Right atrium auricular region (tissue), 2 donors: ENCODE results near the gene TMPRSS6. TPM values are rescaled to one million over a fixed set of nuclear protein-coding genes. Genes with fewer than 3 reads are reported as not detected.

Experiments
- DNase-seq: peaks from one replicate; pipeline ENCODE4 v3.0.0-alpha.2; 2019; ENCODE audit warnings: low spot score
- H3K27ac ChIP-seq, 2 donors: fragments of 200-600 bp; sonication (generic); 1 replicate in 1 of 2; 2 replicates in 1 of 2; pipeline ENCODE4 v1.5.1; 2016 to 2019
- H3K27me3 ChIP-seq, 2 donors: fragments of 200-600 bp; sonication (generic); one replicate each; pipeline versions ENCODE4 v1.5.1 to v1.6.0; 2017 to 2019
- H3K36me3 ChIP-seq: fragments of 200-600 bp; sonication (generic); one replicate; pipeline ENCODE4 v1.5.1; 2016
- H3K4me1 ChIP-seq, 2 donors: fragments of 200-600 bp; sonication (generic); one replicate each; pipeline versions ENCODE4 v1.5.1 to v1.6.0; 2017 to 2019
- H3K4me3 ChIP-seq, 2 donors: fragments of 200-600 bp; sonication (generic); 1 replicate in 1 of 2; 2 replicates in 1 of 2; pipeline ENCODE4 v1.5.1; 2017 to 2019; ENCODE audit warnings: mild to moderate bottlenecking in 1 of 2, moderate library complexity in 1 of 2
- H3K9me3 ChIP-seq, 2 donors: fragments of 200-600 bp; sonication (generic); one replicate each; pipeline ENCODE4 v1.5.1; 2019
- CTCF ChIP-seq, 2 donors: fragments of 200-600 bp; sonication (generic); IDR thresholded peaks; one replicate each; pipeline ENCODE4 v1.5.1; 2019; ENCODE audit warnings: antibody characterized with exemption in 2 of 2
- total RNA-seq, 2 donors: library from RNA; depleted of rRNA; stranded (reverse); fragments of >200 nt; gene quantifications; one replicate each; pipeline ENCODE4 v1.1.0, GENCODE V29; 2016

Gene TMPRSS6
- total RNA-seq, 2 donors from 2014 or later, result not detected

- Histone ChIP-seq H3K27me3 (no peaks in the 10 kb centered on the region), H3K36me3 (peaks cover 32% of the 10 kb centered on the region), H3K27ac (no peak overlapping the region), H3K4me1 (no peaks in the 10 kb centered on the region), H3K9me3 (no peaks in the 10 kb centered on the region), H3K4me3 (no peak overlapping the region)
- TF ChIP-seq CTCF (IDR thresholded peaks at IDR 0.05), result no peak
- no peak for DNase-seq
Observed at GRCh38 chr22:37062376-37062675, 47.2 kb downstream of the TMPRSS6 start.

GRCh38 chr22:37061611-37062375 lies 47.7 kb downstream of the TMPRSS6 start:
- Histone ChIP-seq H3K4me3 (no peak overlapping the region), H3K27ac (no peak overlapping the region), H3K36me3 (peaks cover 37% of the 10 kb centered on the region), H3K27me3 (no peaks in the 10 kb centered on the region), H3K9me3 (no peaks in the 10 kb centered on the region), H3K4me1 (no peaks in the 10 kb centered on the region)
- TF ChIP-seq CTCF (IDR thresholded peaks at IDR 0.05), result no peak
- DNase-seq, result no peak

DNA sequence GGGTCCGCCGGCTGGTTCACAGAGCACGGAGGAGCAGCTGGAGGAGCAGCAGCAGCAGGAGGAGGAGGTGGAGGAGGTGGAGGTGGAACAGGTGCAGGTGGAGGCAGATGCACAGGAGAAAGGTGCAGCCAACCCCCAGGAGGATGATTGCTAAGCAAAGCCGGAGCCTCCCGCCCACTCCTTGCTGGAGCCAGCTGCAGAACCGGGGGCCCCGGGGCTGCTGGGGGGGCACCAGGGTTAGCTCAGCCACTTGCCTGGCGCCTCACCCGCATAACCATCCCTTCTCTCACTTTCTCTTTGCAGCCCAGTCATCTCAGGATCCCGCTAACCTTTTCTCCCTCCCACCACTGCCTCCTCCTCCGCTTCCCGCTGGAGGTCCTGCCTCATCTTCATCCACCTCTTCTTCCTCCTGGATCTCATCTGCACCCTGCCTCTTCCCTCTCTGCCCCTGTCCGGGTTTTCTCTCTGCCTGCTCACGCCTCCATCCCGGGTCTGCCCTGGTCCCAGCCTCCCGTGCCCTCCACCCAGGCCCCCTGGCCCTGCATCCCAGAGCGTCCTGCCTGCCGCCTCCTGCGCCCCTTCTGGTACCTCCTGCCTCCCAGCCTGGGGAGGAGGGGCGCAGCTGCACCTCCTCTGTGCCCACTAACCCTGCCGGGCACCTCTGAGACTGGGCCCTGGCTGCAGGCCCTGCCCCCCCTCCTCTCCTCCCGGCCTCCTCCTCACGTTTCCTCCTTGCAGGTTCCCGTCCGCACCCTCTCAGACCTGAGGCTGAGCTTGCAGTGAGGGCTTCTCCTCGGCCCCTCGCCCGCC lies 48.5 kb downstream of the TMPRSS6 start:
- Histone ChIP-seq H3K27ac (no peak overlapping the region), H3K4me1 (no peaks in the 10 kb centered on the region), H3K4me3 (no peak overlapping the region), H3K36me3 (peaks cover 45% of the 10 kb centered on the region), H3K9me3 (no peaks in the 10 kb centered on the region), H3K27me3 (no peaks in the 10 kb centered on the region)
- DNase-seq, result no peak
- no peak for TF ChIP-seq CTCF (IDR thresholded peaks at IDR 0.05)

DNA sequence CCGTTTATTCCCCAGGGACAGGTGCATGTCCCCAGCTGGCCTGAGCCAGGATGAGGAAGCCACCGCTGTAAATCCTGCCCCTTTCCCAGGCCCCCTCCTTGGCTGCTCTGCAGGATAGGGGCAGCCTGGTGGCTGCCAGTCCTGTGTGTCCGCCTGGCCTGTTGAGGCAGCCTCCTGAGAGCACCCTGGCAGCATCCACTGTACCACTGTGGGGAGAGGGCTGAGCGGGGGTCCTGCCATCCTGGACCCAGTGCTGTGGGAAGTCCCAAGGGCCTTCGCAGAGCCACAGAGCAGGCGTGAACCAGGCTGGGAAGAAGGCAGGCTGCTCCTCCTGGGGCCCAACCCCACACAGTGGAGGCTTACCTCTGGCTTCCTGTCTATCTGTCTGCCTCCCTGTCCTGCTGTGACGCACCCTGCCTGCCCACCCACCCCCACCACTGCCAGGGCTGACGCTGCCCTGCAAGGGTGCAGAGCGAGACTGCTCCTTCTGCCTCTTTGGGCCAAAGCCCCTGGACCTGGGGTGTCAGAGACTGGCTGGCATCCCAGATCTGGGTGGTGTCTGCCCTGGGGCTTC lies 49.5 kb downstream of the TMPRSS6 start:
- H3K27ac ChIP-seq, result no peak overlapping the region
- DNase-seq, result no peak
- no peak overlapping the region for H3K4me3 ChIP-seq
- H3K4me1 ChIP-seq, result no peaks in the 10 kb centered on the region
- no peak for TF ChIP-seq CTCF (IDR thresholded peaks at IDR 0.05)
- no peaks in the 10 kb centered on the region for H3K9me3 ChIP-seq
- no peaks in the 10 kb centered on the region for H3K27me3 ChIP-seq
- H3K36me3 ChIP-seq, result peaks cover 56% of the 10 kb centered on the region

- DNase-seq, result no peak
- Histone ChIP-seq H3K9me3 (no peaks in the 10 kb centered on the region), H3K36me3 (peaks cover 61% of the 10 kb centered on the region), H3K27me3 (no peaks in the 10 kb centered on the region), H3K4me1 (peaks cover 0 to 3% of the 10 kb centered on the region in 2 donors), H3K4me3 (no peak overlapping the region), H3K27ac (no peak overlapping the region)
- TF ChIP-seq CTCF (IDR thresholded peaks at IDR 0.05), result no peak
Observed at GRCh38 chr22:37058917-37059701, 50.4 kb downstream of the TMPRSS6 start.
